Esophagus muscularis mucosa (tissue), 4 donors: Measurements from ENCODE around the gene DAZAP2. TPM values are rescaled to one million over a fixed set of nuclear protein-coding genes. Genes with fewer than 3 reads are reported as not detected.
"Not testable (repeated sequence)": the region's sequence is repeated elsewhere in the genome, so short reads cannot be mapped to it uniquely, and the experiment has no call there.

Source experiments
- DNase-seq: peaks from one replicate; pipeline ENCODE4 v3.0.0-alpha.2; 2017; ENCODE audit errors: extremely low spot score
- H3K27ac ChIP-seq, 4 donors: fragments of 200-600 bp; sonication (generic); replicated peaks in 1 of 4; 1 replicate in 3 of 4; 2 replicates in 1 of 4; pipeline ENCODE4 v1.5.1; 2016 to 2019; ENCODE audit warnings: mild to moderate bottlenecking in 1 of 4
- H3K27me3 ChIP-seq, 4 donors: fragments of 200-600 bp; sonication (generic); one replicate each; pipeline versions ENCODE4 v1.5.1 to v1.6.0; 2016 to 2019
- H3K36me3 ChIP-seq, 4 donors: fragments of 200-600 bp; sonication (generic); one replicate each; pipeline ENCODE4 v1.5.1; 2016 to 2019
- H3K4me1 ChIP-seq, 4 donors: fragments of 200-600 bp; sonication (generic); one replicate each; pipeline ENCODE4 v1.5.1; 2016 to 2019
- H3K4me3 ChIP-seq, 4 donors: fragments of 200-600 bp; sonication (generic); 1 replicate in 2 of 4; 2 replicates in 2 of 4; pipeline ENCODE4 v1.5.1; 2016 to 2019; ENCODE audit warnings: mild to moderate bottlenecking in 4 of 4, moderate library complexity in 1 of 4
- H3K9me3 ChIP-seq, 4 donors: fragments of 200-600 bp; sonication (generic); 1 replicate in 3 of 4; 2 replicates in 1 of 4; pipeline ENCODE4 v1.5.1; 2016 to 2019
- CTCF ChIP-seq, 3 experiments: fragments of 200-600 bp in 2 of 3; fragments of 450-650 bp in 1 of 3; sonication (generic) in 2 of 3; IDR thresholded peaks; one replicate each; pipeline ENCODE4 v1.5.1; 2017 to 2019; ENCODE audit warnings: antibody characterized with exemption in 3 of 3, mild to moderate bottlenecking in 2 of 3, moderate library complexity in 1 of 3
- EP300 ChIP-seq: sonication (generic); formaldehyde crosslinking; IDR thresholded peaks from one replicate; pipeline ENCODE4 v1.6.1; 2017; ENCODE audit warnings: antibody characterized with exemption
- POLR2A ChIP-seq: fragments of 450-650 bp; IDR thresholded peaks from one replicate; pipeline ENCODE4 v1.6.1; 2017; ENCODE audit warnings: antibody characterized with exemption, moderate library complexity, mild to moderate bottlenecking, low read depth
- POLR2AphosphoS5 ChIP-seq, 2 donors: sonication (generic); formaldehyde crosslinking; IDR thresholded peaks; one replicate each; pipeline ENCODE4 v1.6.1; 2017; ENCODE audit warnings: antibody characterized with exemption in 2 of 2
- WGBS: methylation state at CpG from one replicate; pipeline ENCODE4 v1.1.5; 2018; 5-methylcytosine and 5-hydroxymethylcytosine counted together
- intact Hi-C: fragments of 100-400 bp; cut with DNase I; formaldehyde crosslinking; loops from one replicate; pipeline ENCODE4 v1.15.1; 2023
- total RNA-seq, 4 donors: library from RNA; depleted of rRNA; stranded (reverse); fragments of >200 nt; gene quantifications; one replicate each; pipeline versions ENCODE4 v1.1.0 to v1.2.1, GENCODE V29; 2016

Gene DAZAP2
- total RNA-seq, 4 donors from 2014 or later, result 247 to 451 (median 356) TPM

- H3K27me3 ChIP-seq, result no peaks in the 10 kb centered on the region
- peaks cover 25 to 41% (median 29%) of the 10 kb centered on the region in 4 donors for H3K4me1 ChIP-seq
- no peak for DNase-seq
- TF ChIP-seq POLR2AphosphoS5 (IDR thresholded peaks at IDR 0.05) (no peak), CTCF (IDR thresholded peaks at IDR 0.05) (no peak), EP300 (no peak), POLR2A (no peak)
- peaks cover 19 to 54% (median 47%) of the 10 kb centered on the region in 4 donors for H3K36me3 ChIP-seq
- no peak overlapping the region for H3K4me3 ChIP-seq
- H3K9me3 ChIP-seq, result no peaks in the 10 kb centered on the region
- intact Hi-C loops, result no loop called here
- WGBS, result 90% methylated on average over 11 of the region's 11 CpGs
- peak overlapping the region in 1 of 4 donors; percentile 20 for H3K27ac ChIP-seq
Measured at GRCh38 chr12:51245476-51246253, 7.0 kb downstream of the DAZAP2 start.

- Histone ChIP-seq H3K4me1 (peaks cover 18 to 34% (median 22%) of the 10 kb centered on the region in 4 donors), H3K36me3 (peaks cover 12 to 47% (median 40%) of the 10 kb centered on the region in 4 donors), H3K27me3 (no peaks in the 10 kb centered on the region), H3K9me3 (no peaks in the 10 kb centered on the region), H3K4me3 (no peak overlapping the region), H3K27ac (peak overlapping the region in 1 of 4 donors; percentile 20)
- DNase-seq, result no peak
- intact Hi-C loops, result no loop called here
- TF ChIP-seq POLR2AphosphoS5 (IDR thresholded peaks at IDR 0.05), result no peak
- no peak for TF ChIP-seq EP300
- no peak for TF ChIP-seq POLR2A
- no peak for TF ChIP-seq CTCF (IDR thresholded peaks at IDR 0.05)
- 57% methylated on average over 7 of the region's 7 CpGs for WGBS
Measured at GRCh38 chr12:51246254-51246853, 7.7 kb downstream of the DAZAP2 start.

GRCh38 chr12:51247523-51248206 is 9.0 kb downstream of the DAZAP2 start:
- no peak overlapping the region for H3K27ac ChIP-seq
- no peaks in the 10 kb centered on the region for H3K27me3 ChIP-seq
- WGBS, result 68% methylated on average over 13 of the region's 14 CpGs
- TF ChIP-seq CTCF (IDR thresholded peaks at IDR 0.05), result no peak
- no peak for TF ChIP-seq EP300
- no peak for TF ChIP-seq POLR2A
- TF ChIP-seq POLR2AphosphoS5 (IDR thresholded peaks at IDR 0.05), result no peak
- no peak for DNase-seq
- H3K4me3 ChIP-seq, result no peak overlapping the region
- peaks cover under 1 to 34% (median 27%) of the 10 kb centered on the region in 4 donors for H3K36me3 ChIP-seq
- H3K4me1 ChIP-seq, result peaks cover 6 to 23% (median 15%) of the 10 kb centered on the region in 4 donors
- H3K9me3 ChIP-seq, result no peaks in the 10 kb centered on the region
- intact Hi-C loops, result no loop called here

DNA sequence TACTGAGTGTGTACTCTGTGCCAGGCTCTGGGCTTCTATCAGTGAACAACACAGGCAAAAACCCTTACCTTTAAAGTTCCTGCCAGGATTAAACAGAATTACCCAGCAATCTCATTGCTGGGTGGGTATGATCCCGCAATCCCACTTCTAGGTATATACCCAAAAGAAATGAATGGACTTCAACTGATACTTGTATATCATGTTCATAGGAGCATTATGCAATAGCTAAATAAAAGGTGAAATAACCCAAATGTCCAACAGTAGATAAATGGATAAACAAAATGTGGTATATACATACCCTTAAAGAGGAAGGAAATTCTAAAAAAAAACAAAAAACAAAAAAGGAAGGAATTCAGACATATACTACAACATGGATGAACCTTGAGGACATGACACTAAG is 14.7 kb downstream of the DAZAP2 start:
- H3K4me1 ChIP-seq, result no peaks in the 10 kb centered on the region
- no peaks in the 10 kb centered on the region for H3K9me3 ChIP-seq

GRCh38 chr12:51254536-51254935 is 15.9 kb downstream of the DAZAP2 start:
- DNase-seq, result no peak
- no peak overlapping the region for H3K4me3 ChIP-seq
- intact Hi-C loops, result no loop called here
- H3K36me3 ChIP-seq, result peaks cover 0 to 9% (median 0%) of the 10 kb centered on the region in 4 donors
- 94% methylated on average over 4 of the region's 4 CpGs for WGBS
- TF ChIP-seq POLR2AphosphoS5 (IDR thresholded peaks at IDR 0.05), result no peak
- TF ChIP-seq CTCF (IDR thresholded peaks at IDR 0.05), result no peak
- no peak for TF ChIP-seq EP300
- TF ChIP-seq POLR2A, result no peak
- no peak overlapping the region for H3K27ac ChIP-seq
- H3K9me3 ChIP-seq, result no peaks in the 10 kb centered on the region
- H3K4me1 ChIP-seq, result no peaks in the 10 kb centered on the region
- no peaks in the 10 kb centered on the region for H3K27me3 ChIP-seq

More for the DNA sequence above, 14.7 kb downstream of the DAZAP2 start:
- intact Hi-C loops, result no loop called here
- DNase-seq, result no peak
- H3K36me3 ChIP-seq, result peaks cover 0 to 9% (median 0%) of the 10 kb centered on the region in 4 donors
- 91% methylated on average over 1 of the region's 1 CpG for WGBS
- no peak overlapping the region for H3K27ac ChIP-seq
- no peak overlapping the region for H3K4me3 ChIP-seq
- H3K27me3 ChIP-seq, result no peaks in the 10 kb centered on the region
- TF ChIP-seq POLR2A, result no peak
- no peak for TF ChIP-seq EP300
- no peak for TF ChIP-seq POLR2AphosphoS5 (IDR thresholded peaks at IDR 0.05)

- 100% methylated on average over 1 of the region's 1 CpG for WGBS
- H3K4me3 ChIP-seq, H3K36me3 ChIP-seq, H3K27me3 ChIP-seq, DNase-seq, H3K27ac ChIP-seq, H3K4me1 ChIP-seq, intact Hi-C loops, H3K9me3 ChIP-seq: not testable (repeated sequence)
Measured at GRCh38 chr12:51259600-51259999, 21.0 kb downstream of the DAZAP2 start.
